HG03108 (cell line): ENCODE results near the gene RUNX2.

Source experiments
- ATAC-seq: cut with Tn5 transposase; IDR thresholded peaks from one replicate; pipeline ENCODE4 v1.9.1; 2021; ENCODE audit warnings: moderate library complexity; ENCODE audit not compliant: unreplicated experiment

Gene RUNX2

GRCh38 chr6:45398075-45398813, 70.1 kb downstream of the RUNX2 start:
- no peak for ATAC-seq

- ATAC-seq: no peak
These were observed 71.9 kb downstream of the RUNX2 start for GRCh38 chr6:45400021-45400420.

- ATAC-seq: no peak
These were observed 83.8 kb downstream of the RUNX2 start for GRCh38 chr6:45411959-45412358.

- ATAC-seq: no peak
These were observed 87.2 kb downstream of the RUNX2 start for GRCh38 chr6:45415315-45415714.

- no peak for ATAC-seq
These were observed 87.8 kb downstream of the RUNX2 start for GRCh38 chr6:45415788-45416518.

GRCh38 chr6:45416700-45417099, 88.6 kb downstream of the RUNX2 start:
- no peak for ATAC-seq

- no peak for ATAC-seq
These were observed 89.3 kb downstream of the RUNX2 start for GRCh38 chr6:45417436-45417835.

GRCh38 chr6:45419571-45420082, 91.5 kb downstream of the RUNX2 start:
- no peak for ATAC-seq

- ATAC-seq: no peak
These were observed 92.2 kb downstream of the RUNX2 start for GRCh38 chr6:45420083-45420908.

GRCh38 chr6:45420909-45421708, 93.0 kb downstream of the RUNX2 start:
- no peak for ATAC-seq

GRCh38 chr6:45421709-45422502, 93.8 kb downstream of the RUNX2 start:
- no peak for ATAC-seq

GRCh38 chr6:45422503-45423110, 94.5 kb downstream of the RUNX2 start:
- ATAC-seq: no peak

- ATAC-seq: no peak
These were observed 95.1 kb downstream of the RUNX2 start for GRCh38 chr6:45423111-45423823.

GRCh38 chr6:45423824-45424450, 95.8 kb downstream of the RUNX2 start:
- no peak for ATAC-seq

- ATAC-seq: no peak
These were observed 96.3 kb downstream of the RUNX2 start for GRCh38 chr6:45424451-45424861.

- no peak for ATAC-seq
These were observed 98.1 kb downstream of the RUNX2 start for GRCh38 chr6:45426251-45426650.

- ATAC-seq: no peak
These were observed 99.6 kb downstream of the RUNX2 start for GRCh38 chr6:45427726-45428125.

GRCh38 chr6:45428727-45429126, 100.6 kb downstream of the RUNX2 start:
- ATAC-seq: no peak
